IPS-11a (cell line): ENCODE measurements around the gene CILP2.

Experiments
- H3K4me3 ChIP-seq: one replicate; pipeline ENCODE4 v1.5.1; 2013; ENCODE audit warnings: low read depth, low read length, control low read depth

The CILP2 gene

GRCh38 chr19:19562665-19563347, 24.7 kb downstream of the CILP2 start:
- no peak overlapping the region for H3K4me3 ChIP-seq

- H3K4me3 ChIP-seq: no peak overlapping the region
Measured at GRCh38 chr19:19563348-19563848, 25.3 kb downstream of the CILP2 start.

- no peak overlapping the region for H3K4me3 ChIP-seq
Measured at GRCh38 chr19:19566306-19566705, 28.2 kb downstream of the CILP2 start.

DNA sequence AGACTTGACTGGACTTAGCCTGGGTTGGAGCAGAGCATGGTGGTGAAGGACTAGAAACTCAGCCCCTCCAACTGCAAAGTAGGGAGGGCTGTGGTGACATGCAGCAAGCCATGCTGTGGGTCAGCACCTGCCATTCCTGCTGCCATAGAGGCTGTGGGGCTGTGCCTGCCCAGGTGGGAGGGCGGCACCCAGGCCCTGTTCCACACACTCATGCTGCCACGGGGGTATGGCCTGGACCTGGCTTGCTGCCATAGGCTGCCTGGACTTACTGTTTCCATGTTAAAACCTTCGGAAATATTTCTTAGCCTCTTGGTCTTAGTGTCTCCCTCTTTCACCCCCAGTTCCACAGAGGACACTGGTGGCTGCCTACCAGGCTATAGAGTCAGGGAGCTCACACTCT, 29.3 kb downstream of the CILP2 start:
- no peak overlapping the region for H3K4me3 ChIP-seq

GRCh38 chr19:19568802-19569756, 31.0 kb downstream of the CILP2 start:
- no peak overlapping the region for H3K4me3 ChIP-seq

DNA sequence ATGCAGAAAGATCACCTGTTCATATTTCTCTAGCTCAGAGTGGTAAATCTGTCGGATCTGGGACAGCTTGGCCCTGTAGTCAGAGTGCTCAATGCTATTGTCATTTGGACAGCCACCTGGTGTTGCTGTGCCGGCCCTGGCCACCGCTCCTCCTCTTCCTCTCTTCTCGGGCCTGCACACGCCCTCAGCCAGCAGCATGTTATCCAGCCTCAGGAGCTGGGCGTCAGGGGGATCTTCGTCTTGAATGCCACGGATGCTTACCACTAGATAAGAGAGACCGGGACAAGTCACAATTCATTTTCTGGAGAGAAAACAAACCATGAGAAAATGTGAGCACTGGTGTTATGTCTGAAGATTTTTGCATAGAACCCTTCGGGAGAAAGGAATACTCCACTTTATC, 32.5 kb downstream of the CILP2 start:
- H3K4me3 ChIP-seq: no peak overlapping the region

GRCh38 chr19:19571071-19571786, 33.2 kb downstream of the CILP2 start:
- no peak overlapping the region for H3K4me3 ChIP-seq

DNA sequence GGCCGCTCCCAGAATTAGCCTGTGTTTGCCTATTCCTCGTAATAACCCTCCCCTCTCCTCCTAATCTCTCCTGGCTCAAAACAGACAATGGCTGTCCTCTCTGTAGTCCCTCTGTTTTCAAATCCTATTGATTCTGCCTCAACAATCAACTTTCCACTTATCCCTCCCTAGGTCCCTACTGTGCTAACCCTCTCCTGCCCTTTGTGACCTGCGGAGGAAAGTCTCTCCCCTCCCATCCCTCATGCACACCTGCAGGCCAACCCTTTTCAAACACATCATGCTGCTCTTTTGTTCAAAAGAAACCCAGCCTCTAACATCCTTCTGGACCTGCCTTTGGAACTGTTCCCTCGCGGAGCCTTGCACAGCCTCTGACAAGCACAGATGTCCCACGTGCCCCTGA, 37.3 kb downstream of the CILP2 start:
- H3K4me3 ChIP-seq: no peak overlapping the region

DNA sequence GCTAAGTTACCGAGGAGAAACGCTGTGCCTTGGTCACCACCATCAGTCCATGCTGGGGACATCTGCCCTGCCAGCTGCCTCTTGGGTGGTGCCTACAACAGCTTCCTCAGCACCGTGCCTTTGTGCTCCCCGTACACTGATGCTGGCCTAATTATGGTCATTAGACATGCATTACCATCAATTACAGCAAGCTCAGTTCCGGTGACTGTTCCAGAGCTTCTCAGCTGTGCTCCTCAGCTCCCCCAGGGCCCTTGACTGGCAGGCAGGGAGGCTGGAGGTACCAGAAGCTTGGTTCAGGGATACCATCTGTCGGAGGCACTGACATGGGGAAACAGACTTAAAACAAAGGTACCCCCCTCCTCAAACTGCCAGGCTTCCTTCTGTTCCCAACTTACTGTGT, 40.2 kb downstream of the CILP2 start:
- H3K4me3 ChIP-seq: no peak overlapping the region

- H3K4me3 ChIP-seq: no peak overlapping the region
Measured at GRCh38 chr19:19579533-19580361, 41.7 kb downstream of the CILP2 start.

GRCh38 chr19:19580418-19580817, 42.4 kb downstream of the CILP2 start:
- no peak overlapping the region for H3K4me3 ChIP-seq

DNA sequence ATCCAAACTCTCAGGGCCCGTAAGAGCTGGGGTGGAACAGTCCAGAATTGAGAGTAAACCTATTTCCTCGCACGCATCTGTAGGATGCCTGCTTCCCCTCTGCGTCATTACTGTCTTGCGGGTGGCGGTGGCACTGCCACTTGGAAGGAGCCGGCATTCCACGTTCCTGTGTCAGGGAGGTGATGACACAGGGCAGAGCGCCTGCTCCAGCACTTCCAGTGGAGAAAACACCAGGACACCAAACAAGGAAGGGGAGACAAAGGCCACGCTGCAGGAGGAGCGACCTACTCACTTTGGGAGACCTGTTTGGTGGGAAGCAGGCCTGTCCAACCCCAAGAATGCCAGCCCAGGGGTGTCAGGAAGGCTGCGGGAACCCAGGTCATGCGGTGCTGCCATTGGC, 43.3 kb downstream of the CILP2 start:
- no peak overlapping the region for H3K4me3 ChIP-seq

GRCh38 chr19:19582471-19582870, 44.4 kb downstream of the CILP2 start:
- H3K4me3 ChIP-seq: no peak overlapping the region

DNA sequence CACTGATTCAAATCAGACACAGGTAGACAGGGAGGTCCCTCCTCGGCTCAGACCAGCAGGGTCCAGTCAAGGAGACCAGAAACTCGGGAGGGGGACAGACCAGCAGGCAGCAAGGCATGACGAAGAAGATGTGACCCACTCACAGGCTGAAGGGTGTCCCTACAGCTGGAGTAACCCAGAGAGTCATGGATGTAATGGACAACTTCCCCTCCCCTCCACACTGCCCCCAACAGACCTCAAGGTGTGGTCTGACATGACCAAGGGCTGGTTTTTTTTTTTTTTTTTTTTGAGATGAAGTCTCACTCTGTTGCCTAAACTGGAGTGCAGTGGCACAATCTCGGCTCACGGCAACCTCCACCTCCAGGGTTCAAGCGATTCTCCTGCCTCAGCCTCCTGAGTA, 46.3 kb downstream of the CILP2 start:
- H3K4me3 ChIP-seq: no peak overlapping the region

GRCh38 chr19:19587771-19588170, 49.7 kb downstream of the CILP2 start:
- no peak overlapping the region for H3K4me3 ChIP-seq

DNA sequence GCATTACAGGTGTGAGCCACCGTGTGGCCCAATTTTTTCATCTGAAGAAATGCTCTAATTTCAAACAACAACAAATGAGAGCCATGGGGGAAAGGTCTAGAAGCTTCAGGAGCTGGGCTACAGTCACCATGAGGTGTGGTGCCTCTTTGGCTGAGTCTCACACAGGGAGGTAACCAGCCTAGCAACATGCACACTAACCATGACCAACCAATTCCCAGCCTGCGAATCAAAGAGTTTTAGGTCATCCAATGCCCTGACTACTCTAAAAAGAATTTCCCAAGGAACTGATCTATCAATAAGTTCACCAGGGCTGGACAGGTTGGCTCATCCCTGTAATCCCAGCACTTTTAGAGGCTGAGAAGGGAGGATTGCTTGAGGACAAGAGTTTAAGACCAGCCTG, 50.5 kb downstream of the CILP2 start:
- no peak overlapping the region for H3K4me3 ChIP-seq

DNA sequence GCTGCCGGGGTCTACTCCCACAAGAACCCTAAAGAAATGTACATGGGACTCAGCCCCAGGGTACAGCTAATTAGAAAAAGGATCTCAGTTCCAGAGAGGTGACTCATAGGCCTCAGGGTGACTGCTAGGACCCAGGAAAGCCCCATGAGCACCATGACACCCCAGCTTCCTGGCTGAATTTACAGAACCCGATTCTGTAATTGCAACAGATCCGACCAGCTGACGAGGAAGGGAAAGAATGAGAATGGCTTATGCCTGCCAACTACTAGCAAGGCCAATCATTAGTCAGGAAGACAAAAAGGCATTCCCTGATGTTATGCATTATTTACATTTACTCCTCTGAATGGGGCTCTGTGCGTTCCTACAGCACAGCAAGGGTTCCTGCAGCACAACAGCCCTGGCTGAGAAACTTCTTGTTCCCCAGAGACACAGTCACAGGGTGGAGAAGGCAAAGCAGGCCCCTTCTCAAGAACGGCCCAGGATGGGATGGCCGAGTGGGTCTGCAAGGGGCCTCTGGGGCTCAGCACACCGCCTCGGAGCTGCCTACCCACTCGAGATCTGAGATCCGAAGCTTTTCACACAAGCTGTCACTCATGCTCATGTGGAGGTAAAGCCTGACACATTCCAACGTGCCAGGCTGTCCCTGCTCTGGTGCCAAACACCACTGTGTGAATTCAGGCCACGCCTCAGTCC, 53.2 kb downstream of the CILP2 start:
- H3K4me3 ChIP-seq: no peak overlapping the region

GRCh38 chr19:19592690-19593089, 54.6 kb downstream of the CILP2 start:
- no peak overlapping the region for H3K4me3 ChIP-seq

- no peak overlapping the region for H3K4me3 ChIP-seq
Measured at GRCh38 chr19:19594381-19594780, 56.3 kb downstream of the CILP2 start.

GRCh38 chr19:19595171-19595701, 57.2 kb downstream of the CILP2 start:
- no peak overlapping the region for H3K4me3 ChIP-seq
